Subcutaneous abdominal adipose tissue (tissue), 5 donors: ENCODE results near the gene CARD11.

Experiments used
- H3K27ac ChIP-seq: one replicate; pipeline ENCODE4 v1.7.0; 2013; ENCODE audit warnings: low read depth, mild to moderate bottlenecking, inconsistent platforms, low read length, moderate library complexity
- H3K27me3 ChIP-seq, 5 donors: one replicate each; pipeline ENCODE4 v1.7.0; 2013; ENCODE audit warnings: low read length in 5 of 5, inconsistent platforms in 1 of 5; ENCODE audit not compliant: control insufficient read depth in 5 of 5, insufficient read depth in 4 of 5
- H3K36me3 ChIP-seq, 5 donors: one replicate each; pipeline ENCODE4 v1.7.0; 2013; ENCODE audit warnings: low read length in 5 of 5; ENCODE audit not compliant: control insufficient read depth in 5 of 5, insufficient read depth in 5 of 5
- H3K4me1 ChIP-seq, 5 donors: one replicate each; pipeline ENCODE4 v1.7.0; 2013; ENCODE audit warnings: low read length in 5 of 5, mild to moderate bottlenecking in 3 of 5, moderate library complexity in 1 of 5; ENCODE audit not compliant: control insufficient read depth in 5 of 5, insufficient read depth in 5 of 5
- H3K4me3 ChIP-seq, 5 donors: one replicate each; pipeline ENCODE4 v1.7.0; 2013; ENCODE audit warnings: low read length in 5 of 5, low read depth in 1 of 5
- H3K9ac ChIP-seq, 5 donors: one replicate each; pipeline ENCODE4 v1.7.0; 2013; ENCODE audit warnings: low read length in 5 of 5, mild to moderate bottlenecking in 4 of 5, moderate library complexity in 3 of 5
- H3K9me3 ChIP-seq, 5 donors: one replicate each; pipeline ENCODE4 v1.7.0; 2013; ENCODE audit warnings: low read length in 5 of 5; ENCODE audit not compliant: control insufficient read depth in 5 of 5
- donor health status: healthy.
- donor health status: healthy.
- donor health status: healthy.
- donor health status: healthy.
- donor health status: healthy.

CARD11 gene

GRCh38 chr7:3010161-3010560 lies 33.5 kb downstream of the CARD11 start:
- Histone ChIP-seq H3K36me3 (no peaks in the 10 kb centered on the region), H3K4me1 (no peaks in the 10 kb centered on the region), H3K9me3 (peaks cover 3 to 11% (median 5%) of the 10 kb centered on the region in 5 donors), H3K27me3 (peaks cover 0 to 6% (median 0%) of the 10 kb centered on the region in 5 donors), H3K4me3 (no peak overlapping the region), H3K27ac (no peak overlapping the region), H3K9ac (no peak overlapping the region)

- no peak overlapping the region for H3K9ac ChIP-seq
- H3K27me3 ChIP-seq, result peaks cover 0 to 8% (median 0%) of the 10 kb centered on the region in 5 donors
- H3K36me3 ChIP-seq, result no peaks in the 10 kb centered on the region
- H3K4me3 ChIP-seq, result no peak overlapping the region
- H3K4me1 ChIP-seq, result no peaks in the 10 kb centered on the region
- H3K9me3 ChIP-seq, result peaks cover 3 to 11% (median 5%) of the 10 kb centered on the region in 5 donors
- no peak overlapping the region for H3K27ac ChIP-seq
These were observed 34.6 kb downstream of the CARD11 start for GRCh38 chr7:3009086-3009485.

- peaks cover 3 to 9% (median 5%) of the 10 kb centered on the region in 5 donors for H3K9me3 ChIP-seq
- H3K27ac ChIP-seq, result no peak overlapping the region
- H3K27me3 ChIP-seq, result peaks cover 0 to 8% (median 0%) of the 10 kb centered on the region in 5 donors
- H3K36me3 ChIP-seq, result no peaks in the 10 kb centered on the region
- no peak overlapping the region for H3K4me3 ChIP-seq
- H3K9ac ChIP-seq, result no peak overlapping the region
- H3K4me1 ChIP-seq, result no peaks in the 10 kb centered on the region
These were observed 35.3 kb downstream of the CARD11 start for GRCh38 chr7:3008386-3008785.

GRCh38 chr7:3007696-3008095 lies 36.0 kb downstream of the CARD11 start:
- Histone ChIP-seq H3K4me1 (no peaks in the 10 kb centered on the region), H3K36me3 (no peaks in the 10 kb centered on the region), H3K27ac (no peak overlapping the region), H3K27me3 (peaks cover 0 to 8% (median 0%) of the 10 kb centered on the region in 5 donors), H3K4me3 (no peak overlapping the region), H3K9ac (no peak overlapping the region), H3K9me3 (peaks cover 0 to 4% (median 0%) of the 10 kb centered on the region in 5 donors)

- H3K36me3 ChIP-seq, result no peaks in the 10 kb centered on the region
- H3K4me1 ChIP-seq, result no peaks in the 10 kb centered on the region
- H3K9ac ChIP-seq, result no peak overlapping the region
- H3K9me3 ChIP-seq, result no peaks in the 10 kb centered on the region
- no peak overlapping the region for H3K27ac ChIP-seq
- H3K27me3 ChIP-seq, result peaks cover 0 to 13% (median 3%) of the 10 kb centered on the region in 5 donors
- no peak overlapping the region for H3K4me3 ChIP-seq
These were observed 38.4 kb downstream of the CARD11 start for GRCh38 chr7:3005257-3005656.

GRCh38 chr7:3003936-3004335 lies 39.7 kb downstream of the CARD11 start:
- Histone ChIP-seq H3K4me3 (no peak overlapping the region), H3K27ac (no peak overlapping the region), H3K27me3 (peaks cover 0 to 10% (median 0%) of the 10 kb centered on the region in 5 donors), H3K4me1 (no peaks in the 10 kb centered on the region), H3K9ac (no peak overlapping the region), H3K36me3 (no peaks in the 10 kb centered on the region), H3K9me3 (no peaks in the 10 kb centered on the region)

- peaks cover 0 to 7% (median 0%) of the 10 kb centered on the region in 5 donors for H3K27me3 ChIP-seq
- H3K9ac ChIP-seq, result no peak overlapping the region
- no peaks in the 10 kb centered on the region for H3K4me1 ChIP-seq
- H3K9me3 ChIP-seq, result no peaks in the 10 kb centered on the region
- H3K27ac ChIP-seq, result no peak overlapping the region
- no peak overlapping the region for H3K4me3 ChIP-seq
- no peaks in the 10 kb centered on the region for H3K36me3 ChIP-seq
These were observed 41.0 kb downstream of the CARD11 start for GRCh38 chr7:3002631-3003030.

GRCh38 chr7:3000566-3000965 lies 43.1 kb downstream of the CARD11 start:
- Histone ChIP-seq H3K27me3 (peaks cover 0 to 7% (median 0%) of the 10 kb centered on the region in 5 donors), H3K9me3 (peaks cover 0 to 6% (median 5%) of the 10 kb centered on the region in 5 donors), H3K9ac (no peak overlapping the region), H3K27ac (no peak overlapping the region), H3K4me3 (no peak overlapping the region), H3K36me3 (no peaks in the 10 kb centered on the region), H3K4me1 (no peaks in the 10 kb centered on the region)

- no peak overlapping the region for H3K9ac ChIP-seq
- peaks cover 0 to 6% (median 5%) of the 10 kb centered on the region in 5 donors for H3K9me3 ChIP-seq
These were observed 44.6 kb downstream of the CARD11 start for GRCh38 chr7:2999078-2999500.

GRCh38 chr7:2997014-2997413 lies 46.7 kb downstream of the CARD11 start:
- no peak overlapping the region for H3K4me3 ChIP-seq
- H3K9ac ChIP-seq, result no peak overlapping the region
- H3K27ac ChIP-seq, result no peak overlapping the region
- H3K4me1 ChIP-seq, result no peaks in the 10 kb centered on the region
- peaks cover 0 to 4% (median 0%) of the 10 kb centered on the region in 5 donors for H3K27me3 ChIP-seq
- H3K36me3 ChIP-seq, result no peaks in the 10 kb centered on the region
- peaks cover 0 to 8% (median 5%) of the 10 kb centered on the region in 5 donors for H3K9me3 ChIP-seq

More at GRCh38 chr7:2999078-2999500, 44.6 kb downstream of the CARD11 start:
- peaks cover 0 to 5% (median 0%) of the 10 kb centered on the region in 5 donors for H3K27me3 ChIP-seq
- no peaks in the 10 kb centered on the region for H3K4me1 ChIP-seq
- H3K27ac ChIP-seq, result no peak overlapping the region
- H3K4me3 ChIP-seq, result no peak overlapping the region
- no peaks in the 10 kb centered on the region for H3K36me3 ChIP-seq
